IMR-90 (cell line): ENCODE results near the gene PEX16. TPM values are rescaled to one million over a fixed set of nuclear protein-coding genes. Genes with fewer than 3 reads are reported as not detected.

Experiments used
- ATAC-seq: fragments of 200-7000 bp; cut with Tn5 transposase; 2 replicates; pipeline ENCODE4 v1.9.1; 2020; ENCODE audit warnings: low read depth, mild to moderate bottlenecking, moderate library complexity
- BruUV-seq: library from RNA; stranded (reverse); fragments of 400-500 nt; replicated peaks from 2 replicates; lab custom pipeline; 2021; lab: Mats Ljungman, UMichigan
- CTCF ChIA-PET: fragments of 300-600 bp; formaldehyde crosslinking; extraction: SDS; loops from one replicate; lab custom pipeline; 2021; ENCODE audit warnings: antibody characterized with exemption; lab: Yijun Ruan, JAX
- POLR2A ChIA-PET: fragments of 300-600 bp; sonication (Branson Sonifier 250); formaldehyde crosslinking; loops from one replicate; lab custom pipeline; 2022; ENCODE audit warnings: antibody characterized with exemption; ENCODE audit not compliant: unreplicated experiment; lab: Charles Lee
- DNase-seq: peaks from one replicate; pipeline ENCODE4 v3.0.0; 2013
- H2AFZ ChIP-seq: replicated peaks from 2 replicates; pipeline ENCODE3; 2013; ENCODE audit warnings: low read length, mild to moderate bottlenecking; ENCODE audit not compliant: poor library complexity
- H2AK5ac ChIP-seq: 2 replicates; pipeline ENCODE4 v1.6.1; 2013; ENCODE audit warnings: low read depth, low read length, inconsistent platforms
- H2AK9ac ChIP-seq: replicated peaks from 2 replicates; pipeline ENCODE3; 2013; ENCODE audit warnings: mild to moderate bottlenecking, low read depth, low read length, moderate library complexity; ENCODE audit not compliant: poor library complexity
- H2BK120ac ChIP-seq: 2 replicates; pipeline ENCODE4 v1.6.1; 2013; ENCODE audit warnings: low read depth, low read length, inconsistent platforms
- H2BK15ac ChIP-seq: 3 replicates; pipeline ENCODE4 v1.6.1; 2013; ENCODE audit warnings: low read depth, low read length, inconsistent platforms
- H2BK20ac ChIP-seq: 2 replicates; pipeline ENCODE4 v1.6.1; 2013; ENCODE audit warnings: low read depth, mild to moderate bottlenecking, inconsistent platforms, low read length, moderate library complexity
- H2BK5ac ChIP-seq: 2 replicates; pipeline ENCODE4 v1.6.1; 2013; ENCODE audit warnings: mild to moderate bottlenecking, low read depth, low read length, inconsistent platforms; ENCODE audit not compliant: poor library complexity, severe bottlenecking
- H3K14ac ChIP-seq: replicated peaks from 2 replicates; pipeline ENCODE4 v1.6.1; 2013; ENCODE audit warnings: low read depth, low read length, inconsistent platforms
- H3K18ac ChIP-seq: 2 replicates; pipeline ENCODE4 v1.6.1; 2013; ENCODE audit warnings: low read depth, low read length, control low read depth
- H3K23ac ChIP-seq: 2 replicates; pipeline ENCODE4 v1.6.1; 2013; ENCODE audit warnings: low read depth, low read length, inconsistent platforms
- H3K27ac ChIP-seq: 2 replicates; pipeline ENCODE4 v1.5.1; 2013; ENCODE audit warnings: mild to moderate bottlenecking, control low read depth, low read length; ENCODE audit not compliant: insufficient read depth
- H3K27me3 ChIP-seq: 2 replicates; pipeline ENCODE4 v1.6.1; 2013; ENCODE audit warnings: low read length; ENCODE audit not compliant: control insufficient read depth, insufficient read depth
- H3K36me3 ChIP-seq: 2 replicates; pipeline ENCODE4 v1.6.1; 2013; ENCODE audit warnings: low read length, mixed read lengths; ENCODE audit not compliant: control insufficient read depth, insufficient read depth
- H3K4ac ChIP-seq: 2 replicates; pipeline ENCODE4 v1.6.1; 2013; ENCODE audit warnings: low read depth, low read length, inconsistent platforms
- H3K4me1 ChIP-seq: 2 replicates; pipeline ENCODE4 v1.6.1; 2013; ENCODE audit warnings: low read length, mixed read lengths; ENCODE audit not compliant: control insufficient read depth, insufficient read depth
- H3K4me2 ChIP-seq: 2 replicates; pipeline ENCODE4 v1.6.1; 2013; ENCODE audit warnings: low read depth, mild to moderate bottlenecking, control low read depth, low read length, moderate library complexity
- H3K4me3 ChIP-seq: 2 replicates; pipeline ENCODE4 v1.5.1; 2013; ENCODE audit warnings: low read depth, mild to moderate bottlenecking, control low read depth, low read length, moderate library complexity; ENCODE audit not compliant: insufficient read depth
- H3K56ac ChIP-seq: 2 replicates; pipeline ENCODE4 v1.6.1; 2013; ENCODE audit warnings: low read length, inconsistent platforms; ENCODE audit not compliant: insufficient read depth; ENCODE audit errors: extremely low read depth
- H3K79me1 ChIP-seq, 2 experiments: 2 replicates each; pipeline ENCODE4 v1.6.1; 2013; ENCODE audit warnings: low read length in 2 of 2, inconsistent platforms in 1 of 2, low read depth in 1 of 2
- H3K9ac ChIP-seq: 2 replicates; pipeline ENCODE4 v1.6.1; 2013; ENCODE audit warnings: low read depth, low read length, control low read depth
- H3K9me1 ChIP-seq: 2 replicates; pipeline ENCODE4 v1.6.1; 2013; ENCODE audit warnings: low read length, inconsistent platforms; ENCODE audit not compliant: insufficient read depth
- H3K9me3 ChIP-seq: 2 replicates; pipeline ENCODE4 v1.6.1; 2013; ENCODE audit warnings: low read length; ENCODE audit not compliant: control insufficient read depth, insufficient read depth
- H4K20me1 ChIP-seq: 2 replicates; pipeline ENCODE4 v1.6.1; 2013; ENCODE audit warnings: low read length, inconsistent platforms; ENCODE audit not compliant: insufficient read depth
- H4K5ac ChIP-seq: 2 replicates; pipeline ENCODE4 v1.6.1; 2013; ENCODE audit warnings: mild to moderate bottlenecking, low read depth, low read length, control low read depth
- H4K8ac ChIP-seq, 2 experiments: 2 replicates each; pipeline ENCODE4 v1.6.1; 2013; ENCODE audit warnings: low read depth in 2 of 2, low read length in 2 of 2, control low read depth in 1 of 2, inconsistent platforms in 1 of 2
- H4K91ac ChIP-seq: 2 replicates; pipeline ENCODE4 v1.6.1; 2013; ENCODE audit warnings: low read depth, low read length, inconsistent platforms; ENCODE audit not compliant: insufficient read depth
- BHLHE40 ChIP-seq: fragments of 150-350 bp; IDR thresholded peaks from 2 replicates; pipeline ENCODE4 v1.6.1; 2016; ENCODE audit warnings: mild to moderate bottlenecking, low read depth, low read length
- CEBPB ChIP-seq: IDR thresholded peaks from 2 replicates; pipeline ENCODE4 v1.6.1; 2012; ENCODE audit warnings: low read depth, low read length, improper control_type of control experiment
- CHD1 ChIP-seq: IDR thresholded peaks from 2 replicates; pipeline ENCODE4 v1.6.1; 2012; ENCODE audit warnings: low read depth, low read length, improper control_type of control experiment
- CTCF ChIP-seq: conservative IDR thresholded peaks from 2 replicates; pipeline ENCODE4 v1.5.1; 2012; ENCODE audit warnings: mild to moderate bottlenecking, low read depth, low read length, improper control_type of control experiment
- ELK1 ChIP-seq: fragments of 150-350 bp; IDR thresholded peaks from 2 replicates; pipeline ENCODE4 v1.6.1; 2016; ENCODE audit warnings: low read depth, mild to moderate bottlenecking, low read length, moderate library complexity, borderline replicate concordance
- FOS ChIP-seq: fragments of 150-350 bp; IDR thresholded peaks from 2 replicates; pipeline ENCODE4 v1.6.1; 2016; ENCODE audit warnings: low read depth, low read length
- MAFK ChIP-seq: IDR thresholded peaks from 2 replicates; pipeline ENCODE4 v1.6.1; 2012; ENCODE audit warnings: low read depth, low read length, improper control_type of control experiment
- MAZ ChIP-seq: IDR thresholded peaks from 2 replicates; pipeline ENCODE4 v1.6.1; 2012; ENCODE audit warnings: low read depth, mild to moderate bottlenecking, low read length, improper control_type of control experiment, moderate library complexity, borderline replicate concordance
- MXI1 ChIP-seq: IDR thresholded peaks from 2 replicates; pipeline ENCODE4 v1.6.1; 2012; ENCODE audit warnings: low read depth, mild to moderate bottlenecking, low read length, moderate library complexity, borderline replicate concordance
- NFE2L2 ChIP-seq: fragments of 150-350 bp; IDR thresholded peaks from 2 replicates; pipeline ENCODE4 v1.6.1; 2016; ENCODE audit warnings: low read depth, mild to moderate bottlenecking, low read length
- POLR2A ChIP-seq: IDR thresholded peaks from 2 replicates; pipeline ENCODE4 v1.6.1; 2012; ENCODE audit warnings: mild to moderate bottlenecking, low read depth, low read length
- RAD21 ChIP-seq: IDR thresholded peaks from 2 replicates; pipeline ENCODE4 v1.6.1; 2012; ENCODE audit warnings: low read length, improper control_type of control experiment
- RCOR1 ChIP-seq: IDR thresholded peaks from 2 replicates; pipeline ENCODE4 v1.6.1; 2012; ENCODE audit warnings: mild to moderate bottlenecking, low read length, improper control_type of control experiment; ENCODE audit not compliant: insufficient replicate concordance
- SMC3 ChIP-seq: fragments of 150-350 bp; IDR thresholded peaks from 2 replicates; pipeline ENCODE4 v1.6.1; 2016; ENCODE audit warnings: low read depth, mild to moderate bottlenecking, antibody characterized with exemption, low read length, moderate library complexity
- USF2 ChIP-seq: fragments of 150-350 bp; IDR thresholded peaks from 2 replicates; pipeline ENCODE4 v1.6.1; 2017; ENCODE audit warnings: mild to moderate bottlenecking, antibody characterized with exemption, low read length, low read depth
- WGBS, 2 experiments: methylation state at CpG; one replicate each; pipeline versions ENCODE4 v1.1.5 to v1.1.7; 2013; ENCODE audit warnings: missing lambda C conversion rate in 2 of 2; ENCODE audit not compliant: insufficient read length in 1 of 2; ENCODE audit errors: extremely low coverage in 2 of 2; 5-methylcytosine and 5-hydroxymethylcytosine counted together
- dilution Hi-C: fragments of 300-500 bp; cut with HindIII; formaldehyde crosslinking; loops from one replicate; pipeline ENCODE4 v1.14.3; 2018; ENCODE audit warnings: low sequenced_read_pairs; ENCODE audit not compliant: unreplicated experiment
- in situ Hi-C: fragments of 300-500 bp; cut with MboI; formaldehyde crosslinking; loops from 3 replicates; pipeline ENCODE4 v1.14.3; 2019; ENCODE audit warnings: low sequenced_read_pairs, inconsistent platforms, mixed read lengths
- intact Hi-C: fragments of 100-400 bp; cut with micrococcal nuclease; formaldehyde crosslinking; loops from 2 replicates; pipeline ENCODE4 v1.10.0; 2022
- polyA plus RNA-seq, 3 experiments: library from polyadenylated mRNA; depleted of rRNA; stranded (reverse); fragments of >200 nt; gene quantifications; 2 replicates each; pipeline ENCODE4 v1.2.3, GENCODE V29; 2012; ENCODE audit warnings: low replicate concordance in 1 of 3
- total RNA-seq: library from RNA; depleted of rRNA; stranded (reverse); fragments of >200 nt; gene quantifications from 2 replicates; pipeline ENCODE4 v1.2.3, GENCODE V29; 2012

The PEX16 gene
- total and polyA plus RNA-seq, 2 of the 4 experiments (the other 2 are of a cell fraction), result 17.9 to 23.3 TPM

GRCh38 chr11:45932217-45932616, 14.5 kb upstream of the PEX16 start:
- H2AFZ ChIP-seq, result no peak overlapping the region
- no peaks in the 10 kb centered on the region for H3K79me1 ChIP-seq
- TF ChIP-seq NFE2L2 (no peak), MAZ (no peak), POLR2A (no peak), BHLHE40 (no peak), CTCF (no peak), MXI1 (no peak), RCOR1 (no peak), USF2 (no peak), SMC3 (no peak), MAFK (no peak), CHD1 (no peak), FOS (no peak), RAD21 (no peak), CEBPB (no peak), ELK1 (no peak)
- BruUV-seq, result no TSS peak
- H2AK9ac ChIP-seq, result no peak overlapping the region
- DNase-seq (no peak), ATAC-seq (no peak)
- H3K14ac ChIP-seq, result no peak overlapping the region
- no peak overlapping the region for H4K8ac ChIP-seq
- no peak overlapping the region for H3K4me2 ChIP-seq
- H3K4me1 ChIP-seq, result no peaks in the 10 kb centered on the region; the same call in 1 of the 2 replicates
- 100% methylated on average over 1 of the region's 8 CpGs; no CpG with 5 or more reads in 1 of the 2 experiments for WGBS, 2 experiments
- in situ Hi-C loops, result no loop called here
- ChIA-PET CTCF (no interaction called here), POLR2A (no interaction called here)
- H2BK5ac ChIP-seq, result no peak overlapping the region
- no peak overlapping the region for H4K91ac ChIP-seq
- no peak overlapping the region for H2BK20ac ChIP-seq
- no peak overlapping the region for H3K23ac ChIP-seq
- no peaks in the 10 kb centered on the region for H3K27me3 ChIP-seq
- no peak overlapping the region for H3K4me3 ChIP-seq
- no peak overlapping the region for H2AK5ac ChIP-seq
- H3K27ac ChIP-seq, result no peak overlapping the region
- dilution Hi-C loops, result no loop called here
- no peaks in the 10 kb centered on the region for H3K9me3 ChIP-seq
- H2BK120ac ChIP-seq, result no peak overlapping the region
- H4K5ac ChIP-seq, result no peak overlapping the region
- no peak overlapping the region for H2BK15ac ChIP-seq
- no peak overlapping the region for H3K4ac ChIP-seq
- intact Hi-C loops, result no loop called here
- H4K20me1 ChIP-seq, result peaks cover 7% of the 10 kb centered on the region; the same call in 1 of the 2 replicates
- H3K9me1 ChIP-seq, result no peaks in the 10 kb centered on the region
- no peak overlapping the region for H3K9ac ChIP-seq
- no peak overlapping the region for H3K56ac ChIP-seq
- peaks cover 45% of the 10 kb centered on the region for H3K36me3 ChIP-seq
- H3K18ac ChIP-seq, result no peak overlapping the region
